Measurements from ENCODE around the gene ATG12. TPM values are rescaled to one million over a fixed set of nuclear protein-coding genes. Genes with fewer than 3 reads are reported as not detected.

Gene ATG12
- polyA plus RNA-seq, 1 of the 3 experiments (the other 2 are of a cell fraction) = 29.1 TPM

DNA sequence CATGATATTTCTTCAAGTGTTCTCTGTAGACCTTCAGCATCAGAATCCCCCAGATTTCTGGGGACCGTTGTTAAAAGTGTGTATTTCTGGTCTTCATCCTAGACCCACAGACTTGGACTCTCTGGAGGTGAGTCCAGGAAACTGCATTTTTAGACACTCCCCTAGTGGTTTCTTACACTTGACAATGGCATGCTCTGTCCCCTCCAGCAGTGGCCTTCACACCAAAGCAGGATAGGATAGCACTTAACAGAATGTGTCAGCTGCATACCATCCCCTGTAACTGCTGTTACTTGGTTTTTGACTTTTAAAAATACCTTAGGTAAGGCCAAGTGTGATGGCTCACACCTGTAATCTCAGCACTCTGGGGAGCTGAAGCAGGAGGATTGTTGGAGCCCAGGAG, 45.7 kb downstream of the ATG12 start:
- H3K9me3 ChIP-seq = no peaks in the 10 kb centered on the region
- H3K9ac ChIP-seq = no peak overlapping the region
- H3K27me3 ChIP-seq (ENCODE audit: insufficient read depth) = no peaks in the 10 kb centered on the region
- H4K20me1 ChIP-seq (ENCODE audit: insufficient read depth) = no peaks in the 10 kb centered on the region
- POLR2A ChIA-PET = no interaction called here
- 42% methylated on average over 1 of the region's 1 CpG for WGBS (ENCODE audit: low lambda C conversion rate)
- DNase-seq = no peak
- H3F3A ChIP-seq (replicated peaks; ENCODE audit: insufficient read depth) = no peaks in the 10 kb centered on the region
- H3K79me2 ChIP-seq (ENCODE audit: insufficient read depth) = no peaks in the 10 kb centered on the region
- H3K9me2 ChIP-seq = no peaks in the 10 kb centered on the region
- no peaks in the 10 kb centered on the region for H3K36me3 ChIP-seq (replicated peaks in 1 of 2; ENCODE audit: control insufficient read depth in 1 of 2, insufficient read depth in 2 of 2, low read length in 1 of 2)
- no peak overlapping the region for H3K4me2 ChIP-seq
- no peak overlapping the region for H3K4me3 ChIP-seq (ENCODE audit: low read depth in 2 of 2, low read length in 1 of 2)
- no peak overlapping the region for H3K27ac ChIP-seq (ENCODE audit: low read depth in 2 of 2, low read length in 1 of 2)
- CTCF ChIA-PET = no interaction called here
- no peak overlapping the region for H2AFZ ChIP-seq (ENCODE audit: low read depth)
- TF ChIP-seq FOXJ3 (CRISPR knock-in tag; IDR thresholded peaks at IDR 0.05) = no peak
- TF ChIP-seq, protein P1, sequence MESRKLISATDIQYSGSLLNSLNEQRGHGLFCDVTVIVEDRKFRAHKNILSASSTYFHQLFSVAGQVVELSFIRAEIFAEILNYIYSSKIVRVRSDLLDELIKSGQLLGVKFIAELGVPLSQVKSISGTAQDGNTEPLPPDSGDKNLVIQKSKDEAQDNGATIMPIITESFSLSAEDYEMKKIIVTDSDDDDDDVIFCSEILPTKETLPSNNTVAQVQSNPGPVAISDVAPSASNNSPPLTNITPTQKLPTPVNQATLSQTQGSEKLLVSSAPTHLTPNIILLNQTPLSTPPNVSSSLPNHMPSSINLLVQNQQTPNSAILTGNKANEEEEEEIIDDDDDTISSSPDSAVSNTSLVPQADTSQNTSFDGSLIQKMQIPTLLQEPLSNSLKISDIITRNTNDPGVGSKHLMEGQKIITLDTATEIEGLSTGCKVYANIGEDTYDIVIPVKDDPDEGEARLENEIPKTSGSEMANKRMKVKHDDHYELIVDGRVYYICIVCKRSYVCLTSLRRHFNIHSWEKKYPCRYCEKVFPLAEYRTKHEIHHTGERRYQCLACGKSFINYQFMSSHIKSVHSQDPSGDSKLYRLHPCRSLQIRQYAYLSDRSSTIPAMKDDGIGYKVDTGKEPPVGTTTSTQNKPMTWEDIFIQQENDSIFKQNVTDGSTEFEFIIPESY (IDR thresholded peaks at IDR 0.05; ENCODE audit: borderline replicate concordance, low read depth) = no peak
- TF ChIP-seq RXRA (IDR thresholded peaks at IDR 0.05; ENCODE audit: borderline replicate concordance, low read depth) = no peak
- TF ChIP-seq GATA2 (CRISPR knock-in tag; IDR thresholded peaks at IDR 0.05) = no peak
- TF ChIP-seq YY1 (IDR thresholded peaks at IDR 0.05; ENCODE audit: low read depth) = no peak
- TF ChIP-seq NRF1 (IDR thresholded peaks at IDR 0.05; ENCODE audit: low read depth, low read length) = no peak
- TF ChIP-seq TCF12 (IDR thresholded peaks at IDR 0.05) = no peak
- TF ChIP-seq POLR2AphosphoS5 (IDR thresholded peaks at IDR 0.05; ENCODE audit: low read depth, low read length) = no peak
- TF ChIP-seq, protein P2, sequence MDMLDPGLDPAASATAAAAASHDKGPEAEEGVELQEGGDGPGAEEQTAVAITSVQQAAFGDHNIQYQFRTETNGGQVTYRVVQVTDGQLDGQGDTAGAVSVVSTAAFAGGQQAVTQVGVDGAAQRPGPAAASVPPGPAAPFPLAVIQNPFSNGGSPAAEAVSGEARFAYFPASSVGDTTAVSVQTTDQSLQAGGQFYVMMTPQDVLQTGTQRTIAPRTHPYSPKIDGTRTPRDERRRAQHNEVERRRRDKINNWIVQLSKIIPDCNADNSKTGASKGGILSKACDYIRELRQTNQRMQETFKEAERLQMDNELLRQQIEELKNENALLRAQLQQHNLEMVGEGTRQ (IDR thresholded peaks at IDR 0.05; ENCODE audit: borderline replicate concordance, low read depth, low read length) = no peak
- no peak for TF ChIP-seq GABPA (IDR thresholded peaks at IDR 0.05; ENCODE audit: low read depth)
- no peak for TF ChIP-seq FOSL2 (IDR thresholded peaks at IDR 0.05; ENCODE audit: borderline replicate concordance, low read depth)
- no peak for TF ChIP-seq SIN3A (IDR thresholded peaks at IDR 0.05; ENCODE audit: borderline replicate concordance, low read depth, low read length)
- TF ChIP-seq TAF1 (IDR thresholded peaks at IDR 0.05; ENCODE audit: borderline replicate concordance, low read depth, low read length) = no peak
- TF ChIP-seq, protein P3, sequence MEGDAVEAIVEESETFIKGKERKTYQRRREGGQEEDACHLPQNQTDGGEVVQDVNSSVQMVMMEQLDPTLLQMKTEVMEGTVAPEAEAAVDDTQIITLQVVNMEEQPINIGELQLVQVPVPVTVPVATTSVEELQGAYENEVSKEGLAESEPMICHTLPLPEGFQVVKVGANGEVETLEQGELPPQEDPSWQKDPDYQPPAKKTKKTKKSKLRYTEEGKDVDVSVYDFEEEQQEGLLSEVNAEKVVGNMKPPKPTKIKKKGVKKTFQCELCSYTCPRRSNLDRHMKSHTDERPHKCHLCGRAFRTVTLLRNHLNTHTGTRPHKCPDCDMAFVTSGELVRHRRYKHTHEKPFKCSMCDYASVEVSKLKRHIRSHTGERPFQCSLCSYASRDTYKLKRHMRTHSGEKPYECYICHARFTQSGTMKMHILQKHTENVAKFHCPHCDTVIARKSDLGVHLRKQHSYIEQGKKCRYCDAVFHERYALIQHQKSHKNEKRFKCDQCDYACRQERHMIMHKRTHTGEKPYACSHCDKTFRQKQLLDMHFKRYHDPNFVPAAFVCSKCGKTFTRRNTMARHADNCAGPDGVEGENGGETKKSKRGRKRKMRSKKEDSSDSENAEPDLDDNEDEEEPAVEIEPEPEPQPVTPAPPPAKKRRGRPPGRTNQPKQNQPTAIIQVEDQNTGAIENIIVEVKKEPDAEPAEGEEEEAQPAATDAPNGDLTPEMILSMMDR (IDR thresholded peaks at IDR 0.05) = no peak
- TF ChIP-seq, protein P4, sequence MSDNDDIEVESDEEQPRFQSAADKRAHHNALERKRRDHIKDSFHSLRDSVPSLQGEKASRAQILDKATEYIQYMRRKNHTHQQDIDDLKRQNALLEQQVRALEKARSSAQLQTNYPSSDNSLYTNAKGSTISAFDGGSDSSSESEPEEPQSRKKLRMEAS (IDR thresholded peaks at IDR 0.05; ENCODE audit: low read depth) = no peak
- no peak for TF ChIP-seq MEF2A (IDR thresholded peaks at IDR 0.05; ENCODE audit: borderline replicate concordance, low read depth)
- no peak for TF ChIP-seq TEAD4 (IDR thresholded peaks at IDR 0.05; ENCODE audit: borderline replicate concordance, insufficient read depth)
- no peak for TF ChIP-seq RAD21 (IDR thresholded peaks at IDR 0.05; ENCODE audit: low read length)
- H3K4me1 ChIP-seq (ENCODE audit: control insufficient read depth in 1 of 2, insufficient read depth in 2 of 2, low read depth in 1 of 2, low read length in 1 of 2) = no peaks in the 10 kb centered on the region; a peak in 1 of 4 replicates

Data from SK-N-SH (cell line).